Measurements from ENCODE around the gene SOX10. TPM values are rescaled to one million over a fixed set of nuclear protein-coding genes. Genes with fewer than 3 reads are reported as not detected.

The SOX10 gene
- total RNA-seq, 1 donor from 2014 or later, result 0.34 TPM

DNA sequence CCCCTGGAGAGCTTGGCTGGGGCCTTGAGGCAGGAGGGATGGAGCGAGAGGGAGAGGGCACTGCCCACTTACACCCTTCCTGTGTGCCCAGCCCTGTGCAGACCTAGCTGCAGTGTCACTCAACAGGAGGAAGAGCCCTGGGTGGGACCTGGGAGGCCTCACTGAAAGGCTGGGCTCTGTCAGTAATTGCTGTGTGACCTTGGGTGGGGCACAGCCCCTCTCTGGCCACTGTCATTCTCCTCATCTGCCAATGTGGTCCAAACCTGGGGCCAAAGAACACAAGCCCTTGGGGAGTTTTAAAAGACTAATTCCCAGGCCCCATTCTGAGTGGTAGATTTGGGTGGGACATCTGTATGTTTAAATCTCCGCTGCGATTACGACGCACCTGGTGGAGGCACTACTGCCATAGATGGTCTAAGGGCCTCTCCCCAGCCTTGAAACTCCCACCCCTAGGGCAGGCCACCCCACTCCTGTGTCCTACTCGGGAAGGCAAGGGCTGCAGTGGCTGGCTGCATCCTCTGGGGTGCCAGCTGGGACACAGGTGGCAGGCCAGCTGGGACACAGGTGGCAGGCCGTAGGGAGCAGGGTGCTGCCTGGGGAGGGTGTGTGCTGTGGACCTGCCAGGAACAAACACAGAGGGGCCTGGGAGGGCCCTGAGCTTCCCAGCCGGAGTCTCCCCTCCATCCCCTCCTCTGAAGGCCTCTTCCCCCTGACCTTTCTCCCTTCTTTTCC is 12.3 kb upstream of the SOX10 start:
- no peaks in the 10 kb centered on the region for H3K36me3 Mint-ChIP-seq (ENCODE audit: low read depth, unreplicated experiment)
- Histone ChIP-seq H3K27ac (ENCODE audit: low read depth, low read length) (no peak overlapping the region), H4K20me1 (ENCODE audit: insufficient read depth, low read length) (no peaks in the 10 kb centered on the region), H3K9me3 (ENCODE audit: insufficient read depth, low read depth, low read length) (no peaks in the 10 kb centered on the region), H3K79me2 (ENCODE audit: insufficient read depth, low read length) (no peaks in the 10 kb centered on the region), H3K4me2 (ENCODE audit: low read length) (no peak overlapping the region), H2AFZ (ENCODE audit: low read depth, low read length) (no peak overlapping the region), H3K4me1 (ENCODE audit: insufficient read depth, low read length) (peaks cover 17% of the 10 kb centered on the region), H3K4me3 (ENCODE audit: insufficient read depth, low read depth, low read length) (no peak overlapping the region), H3K27me3 (ENCODE audit: insufficient read depth, low read length) (no peaks in the 10 kb centered on the region), H3K9ac (ENCODE audit: low read length) (no peak overlapping the region), H3K36me3 (ENCODE audit: insufficient read depth, low read length) (no peaks in the 10 kb centered on the region)
- peaks cover 21% of the 10 kb centered on the region for H3K27me3 Mint-ChIP-seq (ENCODE audit: low read depth, unreplicated experiment)
- TF ChIP-seq EZH2 (IDR thresholded peaks at IDR 0.05; ENCODE audit: insufficient read depth, low read length), result no peak
- TF ChIP-seq, protein P1, sequence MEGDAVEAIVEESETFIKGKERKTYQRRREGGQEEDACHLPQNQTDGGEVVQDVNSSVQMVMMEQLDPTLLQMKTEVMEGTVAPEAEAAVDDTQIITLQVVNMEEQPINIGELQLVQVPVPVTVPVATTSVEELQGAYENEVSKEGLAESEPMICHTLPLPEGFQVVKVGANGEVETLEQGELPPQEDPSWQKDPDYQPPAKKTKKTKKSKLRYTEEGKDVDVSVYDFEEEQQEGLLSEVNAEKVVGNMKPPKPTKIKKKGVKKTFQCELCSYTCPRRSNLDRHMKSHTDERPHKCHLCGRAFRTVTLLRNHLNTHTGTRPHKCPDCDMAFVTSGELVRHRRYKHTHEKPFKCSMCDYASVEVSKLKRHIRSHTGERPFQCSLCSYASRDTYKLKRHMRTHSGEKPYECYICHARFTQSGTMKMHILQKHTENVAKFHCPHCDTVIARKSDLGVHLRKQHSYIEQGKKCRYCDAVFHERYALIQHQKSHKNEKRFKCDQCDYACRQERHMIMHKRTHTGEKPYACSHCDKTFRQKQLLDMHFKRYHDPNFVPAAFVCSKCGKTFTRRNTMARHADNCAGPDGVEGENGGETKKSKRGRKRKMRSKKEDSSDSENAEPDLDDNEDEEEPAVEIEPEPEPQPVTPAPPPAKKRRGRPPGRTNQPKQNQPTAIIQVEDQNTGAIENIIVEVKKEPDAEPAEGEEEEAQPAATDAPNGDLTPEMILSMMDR (IDR thresholded peaks at IDR 0.05; ENCODE audit: insufficient read depth, low read depth, low read length), result no peak
- H3K27ac Mint-ChIP-seq (ENCODE audit: unreplicated experiment), result no peak overlapping the region
- DNase-seq (ENCODE audit: low read depth), result no peak
- no peaks in the 10 kb centered on the region for H3K9me3 Mint-ChIP-seq (ENCODE audit: unreplicated experiment)
- no peak for FAIRE-seq
- H3K4me1 Mint-ChIP-seq (ENCODE audit: low read depth, unreplicated experiment), result peaks cover 2% of the 10 kb centered on the region
- H3K4me3 Mint-ChIP-seq (ENCODE audit: unreplicated experiment), result no peak overlapping the region

DNA sequence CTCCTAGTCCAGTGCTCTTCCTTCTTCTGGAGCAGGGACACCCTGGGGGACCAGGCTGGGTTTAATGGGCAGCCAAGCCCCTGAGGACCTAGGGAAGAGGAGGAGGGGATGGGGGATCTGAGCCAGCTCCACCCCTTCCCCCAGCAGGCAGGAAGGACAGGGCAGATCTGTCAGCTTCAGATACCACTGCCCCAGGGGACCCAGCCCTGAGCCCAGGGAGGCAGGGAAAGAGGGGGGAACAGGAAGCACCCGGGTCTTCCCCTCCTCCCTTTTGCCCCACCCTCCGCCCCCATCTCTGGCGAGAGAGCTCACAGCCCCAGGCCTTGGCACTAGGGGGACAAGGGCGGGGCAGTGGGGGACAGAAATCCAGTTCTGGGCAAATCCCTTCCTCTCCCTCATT is 11.7 kb upstream of the SOX10 start:
- H3K27me3 ChIP-seq (ENCODE audit: insufficient read depth, low read length), result no peaks in the 10 kb centered on the region
- H2AFZ ChIP-seq (ENCODE audit: low read depth, low read length), result no peak overlapping the region
- H3K4me1 ChIP-seq (ENCODE audit: insufficient read depth, low read length), result peaks cover 17% of the 10 kb centered on the region
- TF ChIP-seq, protein P1 (IDR thresholded peaks at IDR 0.05; ENCODE audit: insufficient read depth, low read depth, low read length), result no peak
- TF ChIP-seq EZH2 (IDR thresholded peaks at IDR 0.05; ENCODE audit: insufficient read depth, low read length), result no peak
- no peaks in the 10 kb centered on the region for H3K36me3 Mint-ChIP-seq (ENCODE audit: low read depth, unreplicated experiment)
- no peaks in the 10 kb centered on the region for H3K9me3 Mint-ChIP-seq (ENCODE audit: unreplicated experiment)
- no peak overlapping the region for H3K4me2 ChIP-seq (ENCODE audit: low read length)
- FAIRE-seq (no peak), DNase-seq (ENCODE audit: low read depth) (no peak)
- H3K27me3 Mint-ChIP-seq (ENCODE audit: low read depth, unreplicated experiment), result peaks cover 21% of the 10 kb centered on the region
- H3K4me1 Mint-ChIP-seq (ENCODE audit: low read depth, unreplicated experiment), result peaks cover 2% of the 10 kb centered on the region
- no peak overlapping the region for H3K27ac Mint-ChIP-seq (ENCODE audit: unreplicated experiment)
- H3K4me3 ChIP-seq (ENCODE audit: insufficient read depth, low read depth, low read length), result no peak overlapping the region
- no peak overlapping the region for H3K9ac ChIP-seq (ENCODE audit: low read length)
- no peaks in the 10 kb centered on the region for H3K9me3 ChIP-seq (ENCODE audit: insufficient read depth, low read depth, low read length)
- no peak overlapping the region for H3K4me3 Mint-ChIP-seq (ENCODE audit: unreplicated experiment)
- no peaks in the 10 kb centered on the region for H4K20me1 ChIP-seq (ENCODE audit: insufficient read depth, low read length)
- no peak overlapping the region for H3K27ac ChIP-seq (ENCODE audit: low read depth, low read length)
- H3K36me3 ChIP-seq (ENCODE audit: insufficient read depth, low read length), result no peaks in the 10 kb centered on the region
- no peaks in the 10 kb centered on the region for H3K79me2 ChIP-seq (ENCODE audit: insufficient read depth, low read length)

DNA sequence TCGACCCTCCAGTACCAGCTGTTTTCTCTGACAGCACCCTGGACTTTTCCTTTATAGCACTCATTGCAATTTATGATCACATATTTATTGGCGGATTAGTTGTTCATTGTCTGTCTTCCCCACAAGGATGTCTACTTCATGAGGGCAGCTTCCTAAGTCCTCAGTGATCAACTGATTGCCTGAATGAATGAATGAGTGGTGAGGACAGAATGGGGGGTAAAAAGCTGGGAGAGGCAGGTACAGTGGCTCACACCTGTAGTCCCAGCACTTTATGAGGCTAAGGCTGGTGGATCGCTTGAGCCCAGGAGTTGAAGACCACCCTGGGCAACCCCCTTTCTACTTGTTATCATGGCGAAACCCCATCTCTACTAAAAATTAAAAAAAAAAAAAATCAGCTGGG is 11.1 kb upstream of the SOX10 start:
- Histone ChIP-seq H4K20me1 (ENCODE audit: insufficient read depth, low read length) (no peaks in the 10 kb centered on the region), H3K4me1 (ENCODE audit: insufficient read depth, low read length) (peaks cover 17% of the 10 kb centered on the region), H3K9me3 (ENCODE audit: insufficient read depth, low read depth, low read length) (no peaks in the 10 kb centered on the region), H3K4me2 (ENCODE audit: low read length) (no peak overlapping the region), H3K79me2 (ENCODE audit: insufficient read depth, low read length) (no peaks in the 10 kb centered on the region), H2AFZ (ENCODE audit: low read depth, low read length) (no peak overlapping the region), H3K9ac (ENCODE audit: low read length) (no peak overlapping the region), H3K36me3 (ENCODE audit: insufficient read depth, low read length) (no peaks in the 10 kb centered on the region), H3K27ac (ENCODE audit: low read depth, low read length) (no peak overlapping the region), H3K4me3 (ENCODE audit: insufficient read depth, low read depth, low read length) (no peak overlapping the region), H3K27me3 (ENCODE audit: insufficient read depth, low read length) (no peaks in the 10 kb centered on the region)
- no peak for FAIRE-seq
- no peaks in the 10 kb centered on the region for H3K9me3 Mint-ChIP-seq (ENCODE audit: unreplicated experiment)
- no peak for DNase-seq (ENCODE audit: low read depth)
- no peaks in the 10 kb centered on the region for H3K36me3 Mint-ChIP-seq (ENCODE audit: low read depth, unreplicated experiment)
- peaks cover 21% of the 10 kb centered on the region for H3K27me3 Mint-ChIP-seq (ENCODE audit: low read depth, unreplicated experiment)
- H3K4me1 Mint-ChIP-seq (ENCODE audit: low read depth, unreplicated experiment), result peaks cover 2% of the 10 kb centered on the region
- H3K27ac Mint-ChIP-seq (ENCODE audit: unreplicated experiment), result no peak overlapping the region
- TF ChIP-seq EZH2 (IDR thresholded peaks at IDR 0.05; ENCODE audit: insufficient read depth, low read length), result no peak
- TF ChIP-seq, protein P1 (IDR thresholded peaks at IDR 0.05; ENCODE audit: insufficient read depth, low read depth, low read length), result no peak
- H3K4me3 Mint-ChIP-seq (ENCODE audit: unreplicated experiment), result no peak overlapping the region

Measured in astrocyte (in vitro differentiated cells and primary cell).